Liver (tissue), 9 donors: ENCODE measurements around the gene AKR1C1. TPM values are rescaled to one million over a fixed set of nuclear protein-coding genes. Genes with fewer than 3 reads are reported as not detected.
"Not testable (repeated sequence)": the region's sequence is repeated elsewhere in the genome, so short reads cannot be mapped to it uniquely, and the experiment has no call there.

Experiments used
- DNase-seq: peaks from one replicate; pipeline ENCODE4 v3.0.0-alpha.2; 2017; ENCODE audit warnings: low spot score
- H3K27ac ChIP-seq, 2 donors: one replicate each; pipeline ENCODE4 v1.7.0; 2013; ENCODE audit warnings: inconsistent platforms in 2 of 2, low read length in 2 of 2, control low read depth in 1 of 2, low read depth in 1 of 2, mild to moderate bottlenecking in 1 of 2
- H3K27me3 ChIP-seq, 4 donors: one replicate each; pipeline versions ENCODE4 v1.6.1 to v1.7.0; 2013; ENCODE audit warnings: low read length in 3 of 4, inconsistent platforms in 1 of 4, mild to moderate bottlenecking in 1 of 4, moderate library complexity in 1 of 4; ENCODE audit not compliant: control insufficient read depth in 4 of 4, insufficient read depth in 4 of 4
- H3K36me3 ChIP-seq, 4 donors: one replicate each; pipeline versions ENCODE4 v1.6.1 to v1.7.0; 2013; ENCODE audit warnings: low read length in 3 of 4, mild to moderate bottlenecking in 3 of 4, low read depth in 1 of 4, moderate library complexity in 1 of 4; ENCODE audit not compliant: control insufficient read depth in 4 of 4, insufficient read depth in 3 of 4
- H3K4me1 ChIP-seq, 4 donors: one replicate each; pipeline versions ENCODE4 v1.6.1 to v1.7.0; 2013; ENCODE audit warnings: low read length in 3 of 4, mild to moderate bottlenecking in 3 of 4, moderate library complexity in 1 of 4; ENCODE audit not compliant: control insufficient read depth in 4 of 4, insufficient read depth in 4 of 4
- H3K4me3 ChIP-seq, 3 donors: one replicate each; pipeline versions ENCODE4 v1.6.1 to v1.7.0; 2013; ENCODE audit warnings: low read length in 3 of 3, control low read depth in 1 of 3, low read depth in 1 of 3, mild to moderate bottlenecking in 1 of 3
- H3K9ac ChIP-seq, 2 donors: one replicate each; pipeline ENCODE4 v1.7.0; 2013; ENCODE audit warnings: low read length in 2 of 2, mild to moderate bottlenecking in 2 of 2, moderate library complexity in 2 of 2, control low read depth in 1 of 2, low read depth in 1 of 2
- H3K9me3 ChIP-seq, 4 donors: one replicate each; pipeline versions ENCODE4 v1.6.1 to v1.7.0; 2013; ENCODE audit warnings: low read length in 3 of 4; ENCODE audit not compliant: control insufficient read depth in 4 of 4
- ATF3 ChIP-seq: IDR thresholded peaks from 2 replicates; pipeline ENCODE4 v1.6.1; 2016; ENCODE audit warnings: antibody characterized with exemption
- CTCF ChIP-seq: fragments of 150-350 bp; IDR thresholded peaks from 2 replicates; pipeline ENCODE4 v1.5.1; 2017; ENCODE audit warnings: improper control_type of control experiment, low read depth, low read length; ENCODE audit not compliant: missing input control
- FOXA1 ChIP-seq: IDR thresholded peaks from 2 replicates; pipeline ENCODE4 v1.6.1; 2016; ENCODE audit warnings: antibody characterized with exemption
- GABPA ChIP-seq, 2 donors: IDR thresholded peaks in 1 of 2; conservative IDR thresholded peaks in 1 of 2; 2 replicates each; pipeline ENCODE4 v1.6.1; 2016; ENCODE audit warnings: antibody characterized with exemption in 2 of 2, mild to moderate bottlenecking in 1 of 2, moderate library complexity in 1 of 2
- HNF4A ChIP-seq, 2 donors: conservative IDR thresholded peaks; 2 replicates each; pipeline ENCODE4 v1.6.1; 2016; ENCODE audit warnings: antibody characterized with exemption in 2 of 2, mild to moderate bottlenecking in 2 of 2
- HNF4G ChIP-seq: IDR thresholded peaks from 2 replicates; pipeline ENCODE4 v1.6.1; 2016; ENCODE audit warnings: antibody characterized with exemption
- MAX ChIP-seq: IDR thresholded peaks from 2 replicates; pipeline ENCODE4 v1.6.1; 2016; ENCODE audit warnings: antibody characterized with exemption
- NR2F2 ChIP-seq: IDR thresholded peaks from 2 replicates; pipeline ENCODE4 v1.6.1; 2016; ENCODE audit warnings: antibody characterized with exemption
- SP1 ChIP-seq: IDR thresholded peaks from 2 replicates; pipeline ENCODE4 v1.6.1; 2018; ENCODE audit warnings: antibody characterized with exemption, mild to moderate bottlenecking
- TAF1 ChIP-seq: conservative IDR thresholded peaks from 2 replicates; pipeline ENCODE4 v1.6.1; 2016; ENCODE audit warnings: antibody characterized with exemption, mild to moderate bottlenecking
- YY1 ChIP-seq: IDR thresholded peaks from 2 replicates; pipeline ENCODE4 v1.6.1; 2016; ENCODE audit warnings: antibody characterized with exemption, mild to moderate bottlenecking
- ZBTB33 ChIP-seq: IDR thresholded peaks from 2 replicates; pipeline ENCODE4 v1.6.1; 2016; ENCODE audit warnings: antibody characterized with exemption
- WGBS: extraction: QIAGEN DNeasy Blood & Tissue Kit; methylation state at CpG from one replicate; pipeline ENCODE4 v1.1.7; 2013; 5-methylcytosine and 5-hydroxymethylcytosine counted together
- polyA plus RNA-seq, 2 donors: library from polyadenylated mRNA; stranded (reverse) in 1 of 2; unstranded in 1 of 2; fragments of 200-250 nt in 1 of 2; fragments of >200 nt in 1 of 2; fragmentation: Nextera tagmentation in 1 of 2; extraction: Ambion mirVana in 1 of 2; gene quantifications; one replicate each; pipeline versions ENCODE4 v1.2.1 to v1.2.3, GENCODE V29; 2013 to 2015
- total RNA-seq, 2 donors: library from RNA; depleted of rRNA; stranded (reverse); fragments of >200 nt; gene quantifications; one replicate each; pipeline ENCODE4 v1.2.3, GENCODE V29; 2014
- donor health status: healthy.
- donor health status: healthy.
- donor health status: healthy.
- donor health status: healthy.
- donor health status: healthy.

AKR1C1 gene
- total and polyA plus RNA-seq, 4 donors = 128 to 540 (median 145) TPM

- peak; percentile 55 to 72 for TF ChIP-seq HNF4A (conservative IDR thresholded peaks at IDR 0.05)
Measured at GRCh38 chr10:5008857-5009548, 45.8 kb downstream of the AKR1C1 start (continued).

GRCh38 chr10:5010043-5010442 lies 46.8 kb downstream of the AKR1C1 start:
- H3K36me3 ChIP-seq, H3K27ac ChIP-seq, DNase-seq, H3K27me3 ChIP-seq, H3K4me3 ChIP-seq, H3K9ac ChIP-seq, H3K9me3 ChIP-seq: not testable (repeated sequence)
- WGBS = 80% methylated on average over 6 of the region's 7 CpGs
- H3K4me1 ChIP-seq = peaks cover 0 to 18% (median 4%) of the 10 kb centered on the region in 4 donors

GRCh38 chr10:5011392-5011791 lies 48.2 kb downstream of the AKR1C1 start:
- not testable (repeated sequence) for H3K9me3 ChIP-seq, H3K36me3 ChIP-seq, H3K27me3 ChIP-seq, H3K9ac ChIP-seq, H3K4me3 ChIP-seq, H3K27ac ChIP-seq, DNase-seq
- peaks cover 2 to 20% (median 4%) of the 10 kb centered on the region in 4 donors for H3K4me1 ChIP-seq
- 69% methylated on average over 2 of the region's 2 CpGs for WGBS

- Histone ChIP-seq H3K27me3 (no peaks in the 10 kb centered on the region), H3K27ac (no peak overlapping the region), H3K9ac (no peak overlapping the region), H3K4me1 (peaks cover 2 to 20% (median 4%) of the 10 kb centered on the region in 4 donors), H3K4me3 (no peak overlapping the region), H3K36me3 (no peaks in the 10 kb centered on the region), H3K9me3 (no peaks in the 10 kb centered on the region)
- 76% methylated on average over 2 of the region's 2 CpGs for WGBS
- TF ChIP-seq TAF1 (no peak), FOXA1 (no peak), YY1 (no peak), SP1 (no peak), MAX (no peak), ATF3 (no peak), GABPA (IDR thresholded peaks at IDR 0.05 in 1 of 2, conservative IDR thresholded peaks at IDR 0.05 in 1 of 2) (no peak), CTCF (no peak), ZBTB33 (no peak), HNF4G (no peak), NR2F2 (no peak)
- no peak for DNase-seq
Measured at GRCh38 chr10:5012595-5012994, 49.4 kb downstream of the AKR1C1 start.
